NT2/D1 (cell line): ENCODE measurements around the gene ALOX12.

ENCODE experiments used
- DNase-seq: peaks from one replicate; pipeline ENCODE4 v3.0.0-alpha.2; 2011; ENCODE audit warnings: low read depth, low spot score
- H3K27me3 ChIP-seq: 2 replicates; pipeline ENCODE4 v1.6.0; 2011; ENCODE audit warnings: mild to moderate bottlenecking; ENCODE audit not compliant: insufficient read length, insufficient read depth
- H3K36me3 ChIP-seq: 2 replicates; pipeline ENCODE4 v1.6.1; 2011; ENCODE audit warnings: mild to moderate bottlenecking, low read length, mixed read lengths; ENCODE audit not compliant: insufficient read depth, insufficient read length
- H3K4me1 ChIP-seq: 2 replicates; pipeline ENCODE4 v1.5.1; 2011; ENCODE audit not compliant: insufficient read depth, insufficient read length
- H3K4me3 ChIP-seq: 2 replicates; pipeline ENCODE4 v1.5.1; 2011; ENCODE audit warnings: low read depth; ENCODE audit not compliant: insufficient read length
- H3K9ac ChIP-seq: 2 replicates; pipeline ENCODE4 v1.6.0; 2011; ENCODE audit warnings: low read depth; ENCODE audit not compliant: insufficient read length
- H3K9me3 ChIP-seq: 2 replicates; pipeline ENCODE4 v1.5.1; 2011; ENCODE audit warnings: mild to moderate bottlenecking, low read length; ENCODE audit not compliant: insufficient read depth
- SUZ12 ChIP-seq: IDR thresholded peaks from 2 replicates; pipeline ENCODE4 v1.6.1; 2011; ENCODE audit not compliant: insufficient read length, insufficient read depth; ENCODE audit errors: extremely low read depth
- YY1 ChIP-seq: IDR thresholded peaks from 2 replicates; pipeline ENCODE4 v1.6.1; 2011; ENCODE audit not compliant: insufficient read length, insufficient read depth
- ZNF274 ChIP-seq: IDR thresholded peaks from 2 replicates; pipeline ENCODE4 v1.6.1; 2011; ENCODE audit warnings: mild to moderate bottlenecking, low read depth, low read length

The ALOX12 gene

DNA sequence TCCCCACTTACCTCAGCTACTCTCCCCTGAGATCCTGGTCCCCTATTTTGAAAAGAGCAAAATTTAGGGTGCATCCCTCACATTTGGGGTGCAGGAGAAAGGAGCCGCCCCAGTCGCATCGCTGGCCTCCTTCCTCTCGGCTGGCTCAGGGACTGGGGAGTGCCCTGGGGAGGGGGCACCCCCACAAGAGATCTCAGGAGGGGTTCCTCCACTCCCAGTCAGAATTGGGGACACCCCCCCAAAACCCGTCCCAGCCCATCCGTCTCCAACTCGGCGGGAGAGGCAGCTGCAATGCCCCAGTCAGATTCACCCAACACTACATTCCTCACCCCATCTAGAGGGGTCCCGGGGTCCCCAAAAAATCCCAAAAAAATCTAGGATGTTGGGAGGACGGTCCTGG, 23.5 kb downstream of the ALOX12 start:
- Histone ChIP-seq H3K36me3 (peaks cover 15% of the 10 kb centered on the region), H3K4me1 (peaks cover 2% of the 10 kb centered on the region), H3K4me3 (peak overlapping the region; percentile 19), H3K27me3 (peaks cover 16% of the 10 kb centered on the region), H3K9ac (peak overlapping the region; percentile 61), H3K9me3 (no peaks in the 10 kb centered on the region)
- TF ChIP-seq YY1 = no peak
- TF ChIP-seq SUZ12 = no peak
- TF ChIP-seq ZNF274 = no peak
- DNase-seq = no peak

DNA sequence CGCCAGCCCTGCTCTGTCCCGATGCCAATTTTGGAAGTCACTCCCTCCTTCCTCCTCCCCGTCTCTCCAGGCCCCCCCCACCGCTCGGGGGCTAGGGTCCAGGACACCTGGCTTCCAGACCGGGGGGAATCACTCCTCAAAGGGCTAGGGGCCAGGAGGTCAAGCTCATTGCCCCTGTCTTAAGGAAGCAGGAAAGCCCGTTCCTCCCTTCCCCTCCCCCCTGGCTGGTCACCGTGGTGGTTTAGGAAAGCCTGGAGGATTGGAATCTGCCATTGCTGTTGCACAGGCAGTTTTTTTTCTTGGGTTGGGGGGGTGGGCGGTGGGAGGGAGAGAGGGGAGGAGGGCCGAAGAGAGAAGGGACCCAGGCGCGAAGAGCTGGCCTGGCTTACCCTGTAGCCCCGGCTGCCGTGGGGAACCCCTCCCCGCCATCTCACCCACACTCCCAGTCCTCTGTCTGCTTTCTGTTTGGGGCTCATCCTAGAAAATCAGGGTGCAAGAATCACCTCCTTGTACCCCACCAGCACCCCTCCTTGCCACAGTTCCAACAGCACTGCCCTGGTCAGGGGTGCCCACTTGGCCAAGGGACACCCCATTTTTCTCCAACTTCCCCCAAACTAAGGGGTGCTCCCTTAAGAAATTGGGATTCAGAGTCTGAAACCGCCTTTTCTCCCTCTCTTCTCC, 24.1 kb downstream of the ALOX12 start:
- peak overlapping the region; percentile 61 for H3K9ac ChIP-seq

DNA sequence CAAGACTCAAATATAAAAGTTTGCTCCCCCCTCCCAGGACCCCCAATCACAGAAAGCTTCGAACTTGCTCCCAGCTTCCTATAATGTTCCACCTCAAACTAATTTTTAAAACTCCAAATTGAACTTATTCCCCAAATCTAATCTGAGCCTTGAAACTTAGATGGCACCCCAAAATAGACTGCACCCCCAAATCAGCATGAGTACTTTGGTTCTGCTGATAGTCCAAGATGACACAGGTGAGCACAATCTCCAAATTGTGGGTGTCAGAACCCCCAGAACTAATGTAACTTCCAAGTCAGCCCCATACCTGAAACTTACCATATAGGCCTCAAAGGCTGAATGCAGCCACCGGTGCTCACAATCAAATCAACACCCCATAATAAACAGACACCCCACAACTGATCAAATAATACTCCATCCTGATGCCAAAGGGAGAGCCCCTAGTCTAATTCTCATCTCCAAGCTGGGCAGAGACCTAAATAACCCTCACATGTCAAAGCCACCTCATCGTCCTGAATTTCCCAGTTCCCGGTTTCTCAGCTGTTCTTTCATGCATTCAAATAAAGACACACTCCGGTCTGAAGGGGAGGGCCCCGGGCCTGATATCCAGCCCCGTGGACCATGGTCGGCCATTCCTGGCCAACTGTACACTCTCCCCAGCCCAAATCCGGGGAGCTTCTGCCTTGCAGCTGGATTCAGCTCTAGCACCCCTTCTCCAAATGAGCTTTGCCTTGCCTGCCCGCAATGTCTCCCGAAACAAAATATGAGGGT, 25.2 kb downstream of the ALOX12 start:
- Histone ChIP-seq H3K9me3 (no peaks in the 10 kb centered on the region), H3K36me3 (peaks cover 15% of the 10 kb centered on the region), H3K9ac (peak overlapping the region; percentile 64), H3K27me3 (peaks cover 16% of the 10 kb centered on the region), H3K4me3 (no peak overlapping the region), H3K4me1 (peaks cover 2% of the 10 kb centered on the region)
- no peak for DNase-seq
- TF ChIP-seq YY1 = no peak
- TF ChIP-seq ZNF274 = no peak
- TF ChIP-seq SUZ12 = no peak

More for the DNA sequence above, 24.1 kb downstream of the ALOX12 start:
- Histone ChIP-seq H3K36me3 (peaks cover 15% of the 10 kb centered on the region), H3K27me3 (peaks cover 16% of the 10 kb centered on the region), H3K4me1 (peaks cover 2% of the 10 kb centered on the region), H3K4me3 (peak overlapping the region; percentile 19), H3K9me3 (no peaks in the 10 kb centered on the region)
- no peak for DNase-seq
- no peak for TF ChIP-seq ZNF274
- no peak for TF ChIP-seq YY1
- no peak for TF ChIP-seq SUZ12

DNA sequence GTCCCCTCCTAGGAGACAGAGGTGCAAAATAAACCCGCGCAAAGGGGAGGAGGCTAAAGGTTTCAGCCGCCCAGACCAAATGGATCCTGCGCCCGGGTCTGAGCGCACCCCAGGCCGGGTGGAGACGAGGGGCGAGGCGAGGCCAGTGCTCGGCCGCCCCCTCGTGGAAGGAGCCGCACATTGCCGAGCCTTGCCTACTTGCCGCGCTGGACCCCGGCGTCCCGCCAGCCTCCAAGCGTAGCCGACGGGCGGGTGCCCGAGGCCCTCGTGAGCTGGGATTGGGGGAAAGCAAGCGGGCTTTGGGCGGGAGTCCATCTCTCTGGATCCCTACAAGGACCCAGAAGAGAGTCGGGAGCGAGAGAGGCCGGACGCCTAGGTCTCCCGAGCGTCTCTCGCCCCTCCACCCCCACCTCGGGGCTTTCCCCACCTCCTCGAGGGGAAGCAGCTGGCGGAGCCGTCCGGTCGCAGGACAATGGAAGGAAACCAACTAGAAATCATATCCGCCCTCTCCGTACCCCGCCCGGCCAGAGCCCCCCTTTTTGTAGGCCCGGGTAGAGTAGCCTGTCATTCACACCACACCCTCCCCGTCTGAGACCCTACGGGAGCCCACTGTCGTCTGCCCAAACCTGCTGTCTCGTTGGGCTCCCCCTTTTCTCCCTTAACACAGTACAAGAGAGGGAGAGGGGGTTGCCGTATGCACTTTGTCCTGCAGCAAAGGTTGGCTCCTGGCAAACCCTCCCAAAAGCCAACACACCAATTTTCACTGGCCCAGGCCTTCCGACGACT, 26.3 kb downstream of the ALOX12 start:
- H3K4me3 ChIP-seq = peak overlapping the region; percentile 25

DNA sequence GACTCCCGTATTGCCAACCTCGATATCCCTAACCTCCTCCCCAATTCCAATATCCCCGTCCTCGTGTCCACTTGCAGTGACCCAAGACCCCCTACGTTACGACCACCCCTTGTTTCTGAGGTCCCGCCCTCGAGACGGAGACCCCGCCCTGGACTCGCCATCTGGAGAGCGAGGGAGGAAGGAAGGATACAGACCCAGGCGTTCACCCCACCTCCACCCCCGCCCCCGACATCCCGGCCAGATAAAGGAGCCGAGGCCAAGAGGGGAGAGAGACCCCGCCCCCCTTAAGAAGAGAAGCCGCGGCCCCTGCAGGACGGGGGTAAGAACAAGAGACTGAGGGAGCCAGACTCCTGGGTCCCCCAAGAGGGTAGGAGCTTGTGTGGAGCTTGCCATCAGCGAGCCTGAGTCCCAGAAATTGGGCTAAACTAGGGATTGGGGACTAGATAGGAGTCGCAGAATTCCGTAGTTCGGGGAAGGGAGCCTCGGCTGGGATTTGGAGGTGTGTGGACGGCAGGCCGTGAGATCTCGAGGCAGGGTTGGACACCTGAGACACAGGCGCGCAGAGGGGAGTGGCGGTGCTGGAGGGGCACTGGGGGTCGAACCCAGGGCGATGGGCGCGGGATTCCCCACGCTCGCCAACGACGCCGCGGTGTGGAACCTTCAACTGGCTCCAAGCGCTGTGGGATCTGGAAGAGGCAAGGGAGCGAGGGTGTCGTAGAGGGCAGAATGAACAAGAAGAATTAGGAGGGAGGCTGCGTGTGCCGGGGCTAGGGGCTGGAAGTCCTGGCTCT, 27.1 kb downstream of the ALOX12 start, which contains the start of gene BCL6B:
BCL6B (plus strand) TSS at position 270 of the 791 bp plus-strand sequence. CDS start 622 bp downstream, outside the sequence.
- peaks cover 16% of the 10 kb centered on the region for H3K27me3 ChIP-seq
- no peak for TF ChIP-seq YY1
- no peak for TF ChIP-seq ZNF274
- no peak for TF ChIP-seq SUZ12
- peaks cover under 1% of the 10 kb centered on the region for H3K36me3 ChIP-seq
- H3K9ac ChIP-seq = peak within 1 kb of the TSS; percentile 72
- peaks cover 2% of the 10 kb centered on the region for H3K4me1 ChIP-seq
- no peaks in the 10 kb centered on the region for H3K9me3 ChIP-seq
- H3K4me3 ChIP-seq = peak within 1 kb of the TSS; percentile 30
- no peak for DNase-seq

More for the DNA sequence above, 26.3 kb downstream of the ALOX12 start:
- Histone ChIP-seq H3K9ac (peak overlapping the region; percentile 64), H3K27me3 (peaks cover 16% of the 10 kb centered on the region), H3K4me1 (peaks cover 2% of the 10 kb centered on the region), H3K9me3 (no peaks in the 10 kb centered on the region), H3K36me3 (peaks cover 8% of the 10 kb centered on the region)
- TF ChIP-seq ZNF274 = no peak
- no peak for TF ChIP-seq YY1
- TF ChIP-seq SUZ12 = no peak
- no peak for DNase-seq

DNA sequence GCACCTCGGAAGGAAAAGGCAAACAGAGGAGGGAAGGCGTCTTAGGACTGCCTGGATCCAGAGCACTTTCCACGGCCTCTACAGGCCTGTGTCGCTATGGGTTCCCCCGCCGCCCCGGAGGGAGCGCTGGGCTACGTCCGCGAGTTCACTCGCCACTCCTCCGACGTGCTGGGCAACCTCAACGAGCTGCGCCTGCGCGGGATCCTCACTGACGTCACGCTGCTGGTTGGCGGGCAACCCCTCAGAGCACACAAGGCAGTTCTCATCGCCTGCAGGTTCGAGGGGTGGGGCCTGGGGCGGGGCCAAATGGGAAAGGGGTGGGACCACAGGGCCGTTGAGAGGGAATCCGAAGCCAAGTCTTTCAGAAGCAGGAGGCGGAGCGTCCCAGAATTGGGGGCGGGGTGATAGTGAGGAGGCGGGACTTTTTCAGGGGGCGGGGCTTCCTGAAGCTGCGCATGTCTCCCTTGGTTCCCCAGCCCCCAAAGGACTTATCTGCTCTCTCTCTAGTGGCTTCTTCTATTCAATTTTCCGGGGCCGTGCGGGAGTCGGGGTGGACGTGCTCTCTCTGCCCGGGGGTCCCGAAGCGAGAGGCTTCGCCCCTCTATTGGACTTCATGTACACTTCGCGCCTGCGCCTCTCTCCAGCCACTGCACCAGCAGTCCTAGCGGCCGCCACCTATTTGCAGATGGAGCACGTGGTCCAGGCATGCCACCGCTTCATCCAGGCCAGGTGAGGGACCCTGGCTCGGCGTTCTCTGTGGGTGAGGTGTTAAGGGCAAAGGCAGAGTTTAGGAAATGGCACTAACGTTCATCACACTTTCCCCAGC, 27.9 kb downstream of the ALOX12 start:
- peak overlapping the region; percentile 30 for H3K4me3 ChIP-seq
- no peak for TF ChIP-seq ZNF274
- TF ChIP-seq SUZ12 = no peak
- no peak for TF ChIP-seq YY1

More for the DNA sequence above, 27.9 kb downstream of the ALOX12 start:
- H3K9me3 ChIP-seq = no peaks in the 10 kb centered on the region
- peaks cover 2% of the 10 kb centered on the region for H3K4me1 ChIP-seq
- peaks cover 16% of the 10 kb centered on the region for H3K27me3 ChIP-seq
- no peaks in the 10 kb centered on the region for H3K36me3 ChIP-seq
- peak; percentile 86 for DNase-seq
- peak overlapping the region; percentile 72 for H3K9ac ChIP-seq
